NCI-H2107 treated with DMSO at 0.1 percent for 48 hours (cell line): ENCODE measurements around the gene SH3PXD2B.
"Not testable (repeated sequence)": the region's sequence is repeated elsewhere in the genome, so short reads cannot be mapped to it uniquely, and the experiment has no call there.

Experiments used
- DNase-seq: peaks from one replicate; lab custom pipeline; 2025; ENCODE audit not compliant: unreplicated experiment; lab: John Stamatoyannopoulos, UW

The SH3PXD2B gene

GRCh38 chr5:172403817-172404216 lies 50.5 kb downstream of the SH3PXD2B start:
- DNase-seq: no peak

GRCh38 chr5:172403189-172403796 lies 51.0 kb downstream of the SH3PXD2B start:
- no peak for DNase-seq

DNA sequence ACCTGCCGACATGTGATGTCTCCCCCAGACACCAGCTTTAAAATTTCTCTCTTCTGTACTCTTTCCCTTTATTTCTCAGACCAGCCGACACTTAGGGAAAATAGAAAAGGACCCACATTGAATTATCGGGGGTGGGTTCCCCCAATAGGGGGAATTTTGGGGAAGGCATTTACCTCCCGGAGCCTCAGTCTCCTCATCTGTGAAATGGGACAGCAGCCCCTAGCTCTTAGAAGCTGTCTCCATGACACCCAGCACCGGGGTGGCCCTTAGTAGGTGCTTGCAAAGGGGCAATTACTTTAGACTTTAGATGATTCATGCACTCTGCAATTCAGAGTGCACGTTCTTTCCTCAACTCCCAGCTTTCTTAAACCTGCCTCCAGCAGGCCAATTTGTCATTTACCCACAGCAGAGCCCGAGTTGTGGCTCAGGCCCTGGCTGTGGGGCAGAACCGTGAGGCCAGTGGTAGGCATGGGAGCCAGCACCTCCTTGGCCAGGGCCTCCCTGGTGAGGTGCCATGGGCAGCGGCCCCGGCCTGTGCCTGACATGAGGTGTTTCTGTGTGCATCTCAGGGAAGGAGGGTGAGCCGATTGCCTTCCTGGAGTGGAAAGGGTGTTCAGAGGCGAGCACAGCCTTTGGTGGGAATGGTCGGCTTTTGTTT lies 51.7 kb downstream of the SH3PXD2B start:
- DNase-seq: no peak

DNA sequence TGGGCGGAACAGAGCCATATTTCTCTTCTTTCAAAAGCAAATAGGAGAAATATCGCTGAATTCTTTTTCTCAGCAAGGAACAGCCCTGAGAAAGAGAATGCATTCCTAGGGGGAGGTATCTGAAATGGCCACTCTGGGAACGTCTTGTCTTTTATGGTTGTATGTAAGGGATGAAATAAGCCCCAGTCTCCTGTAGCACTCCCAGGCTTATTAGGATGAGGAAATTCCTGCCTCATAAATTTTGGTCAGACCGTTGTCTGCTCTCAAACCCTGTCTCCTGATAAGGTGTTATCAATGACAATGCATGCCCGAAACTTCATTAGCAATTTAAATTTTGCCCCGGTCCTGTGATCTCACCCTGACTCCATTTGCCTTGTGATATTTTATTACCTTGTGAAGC lies 52.3 kb downstream of the SH3PXD2B start:
- DNase-seq: not testable (repeated sequence)

- DNase-seq: no peak
Observed at GRCh38 chr5:172399826-172400225, 54.5 kb downstream of the SH3PXD2B start.

DNA sequence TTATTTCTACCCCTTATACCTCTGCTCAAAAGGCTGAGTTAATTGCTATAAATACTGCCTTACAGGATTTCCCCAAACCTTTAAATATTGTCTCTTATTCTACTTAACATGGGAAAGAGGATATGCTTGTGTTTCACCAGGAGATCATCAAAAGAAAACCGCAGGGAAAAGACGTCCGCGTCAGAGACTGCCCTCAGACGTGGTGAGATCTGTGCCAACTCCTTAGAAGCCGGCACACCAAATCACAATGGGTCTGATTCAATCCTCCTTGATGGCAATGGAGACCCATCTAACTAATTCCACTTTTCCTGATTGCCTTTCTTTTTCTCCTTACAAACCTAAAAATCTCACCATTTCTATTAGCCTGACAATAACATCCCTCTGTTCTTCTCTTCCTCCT lies 55.0 kb downstream of the SH3PXD2B start:
- no peak for DNase-seq

- DNase-seq: not testable (repeated sequence)
Observed at GRCh38 chr5:172398645-172399044, 55.7 kb downstream of the SH3PXD2B start.

DNA sequence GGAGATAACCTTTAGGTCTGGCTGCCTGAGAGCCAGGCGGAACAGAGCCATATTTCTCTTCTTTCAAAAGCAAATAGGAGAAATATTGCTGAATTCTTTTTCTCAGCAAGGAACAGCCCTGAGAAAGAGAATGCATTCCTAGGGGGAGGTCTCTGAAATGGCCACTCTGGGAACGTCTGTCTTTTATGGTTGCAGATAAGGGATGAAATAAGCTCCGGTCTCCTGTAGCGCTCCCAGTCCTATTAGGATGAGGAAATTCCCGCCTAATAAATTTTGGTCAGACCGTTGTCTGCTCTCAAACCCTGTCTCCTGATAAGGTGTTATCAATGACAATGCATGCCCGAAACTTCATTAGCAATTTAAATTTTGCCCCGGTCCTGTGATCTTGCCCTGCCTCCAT lies 57.3 kb downstream of the SH3PXD2B start:
- DNase-seq: not testable (repeated sequence)

DNA sequence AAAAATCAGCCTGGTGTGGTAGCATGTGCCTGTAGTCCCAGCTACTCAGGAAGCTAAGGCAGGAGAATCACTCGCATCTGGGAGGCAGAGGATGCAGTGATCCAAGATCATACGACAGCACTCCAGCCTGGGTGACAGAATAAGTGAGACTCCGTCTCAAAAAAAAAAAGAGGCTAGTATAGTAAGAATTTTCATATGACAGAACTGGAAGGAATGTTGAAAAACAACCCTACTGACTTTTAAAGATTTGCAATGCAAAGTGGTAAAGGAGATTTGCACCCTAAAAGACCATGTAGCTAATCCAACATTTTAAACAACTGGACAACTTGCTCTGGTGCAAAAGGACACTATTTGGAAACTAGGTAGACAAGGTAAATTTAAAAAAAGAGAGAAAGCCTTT lies 58.1 kb downstream of the SH3PXD2B start:
- no peak for DNase-seq

- no peak for DNase-seq
Observed at GRCh38 chr5:172395483-172395882, 58.8 kb downstream of the SH3PXD2B start.

GRCh38 chr5:172389578-172390112 lies 64.7 kb downstream of the SH3PXD2B start:
- DNase-seq: no peak

DNA sequence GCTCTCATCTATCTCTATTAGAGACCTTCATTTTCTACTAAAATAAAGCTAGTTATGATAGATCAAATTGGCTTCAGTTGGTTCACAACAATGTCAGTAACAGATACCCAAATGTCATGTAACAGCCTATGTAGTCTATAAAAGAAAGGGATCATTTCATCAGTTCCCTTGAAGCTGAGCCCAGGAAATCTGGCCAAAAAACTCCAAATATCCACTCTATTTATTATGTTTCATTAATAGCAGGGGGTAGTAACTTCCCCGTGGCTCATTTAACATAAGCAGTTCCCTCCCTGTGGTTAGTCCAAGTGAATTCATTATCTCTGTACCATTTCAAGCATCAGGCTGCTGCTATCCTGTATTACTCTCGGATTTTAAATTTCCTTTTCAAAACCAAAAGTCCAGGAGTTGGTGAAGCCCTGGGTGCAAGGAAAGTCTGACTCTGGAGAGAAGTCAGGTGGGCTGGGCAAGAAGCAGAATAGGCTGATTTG lies 66.0 kb downstream of the SH3PXD2B start:
- no peak for DNase-seq

- no peak for DNase-seq
Observed at GRCh38 chr5:172385707-172386106, 68.6 kb downstream of the SH3PXD2B start.

- no peak for DNase-seq
Observed at GRCh38 chr5:172385010-172385563, 69.2 kb downstream of the SH3PXD2B start.

DNA sequence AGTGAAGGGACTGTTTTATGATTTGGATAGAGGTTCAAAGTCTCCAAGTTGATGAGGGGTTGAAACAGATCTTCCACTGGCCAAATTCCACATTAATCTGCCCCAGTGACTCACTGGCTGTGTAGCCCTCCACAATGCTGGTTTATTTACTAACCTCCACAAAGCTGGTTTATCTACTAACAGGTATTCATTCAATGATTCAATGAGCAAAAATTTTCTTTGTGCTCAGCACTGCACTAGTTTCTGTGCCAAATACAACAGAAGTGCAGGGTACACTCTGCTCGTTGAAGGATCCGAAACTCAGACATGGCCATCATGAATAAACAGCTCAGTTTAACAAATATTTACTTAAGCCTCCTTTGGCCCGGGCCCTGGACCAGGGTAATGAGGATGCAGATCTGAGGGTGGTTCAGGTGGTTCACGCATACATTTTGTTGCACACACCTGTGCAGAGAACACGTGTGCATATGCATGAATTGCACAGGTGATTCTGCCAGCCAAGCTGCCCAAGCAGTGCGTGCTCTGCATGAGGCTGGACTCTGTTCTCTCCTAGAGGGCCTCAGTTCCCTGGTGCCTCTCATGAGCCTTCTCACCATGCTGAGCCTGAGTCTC lies 71.0 kb downstream of the SH3PXD2B start:
- no peak for DNase-seq

GRCh38 chr5:172380987-172381643 lies 73.2 kb downstream of the SH3PXD2B start:
- DNase-seq: no peak

DNA sequence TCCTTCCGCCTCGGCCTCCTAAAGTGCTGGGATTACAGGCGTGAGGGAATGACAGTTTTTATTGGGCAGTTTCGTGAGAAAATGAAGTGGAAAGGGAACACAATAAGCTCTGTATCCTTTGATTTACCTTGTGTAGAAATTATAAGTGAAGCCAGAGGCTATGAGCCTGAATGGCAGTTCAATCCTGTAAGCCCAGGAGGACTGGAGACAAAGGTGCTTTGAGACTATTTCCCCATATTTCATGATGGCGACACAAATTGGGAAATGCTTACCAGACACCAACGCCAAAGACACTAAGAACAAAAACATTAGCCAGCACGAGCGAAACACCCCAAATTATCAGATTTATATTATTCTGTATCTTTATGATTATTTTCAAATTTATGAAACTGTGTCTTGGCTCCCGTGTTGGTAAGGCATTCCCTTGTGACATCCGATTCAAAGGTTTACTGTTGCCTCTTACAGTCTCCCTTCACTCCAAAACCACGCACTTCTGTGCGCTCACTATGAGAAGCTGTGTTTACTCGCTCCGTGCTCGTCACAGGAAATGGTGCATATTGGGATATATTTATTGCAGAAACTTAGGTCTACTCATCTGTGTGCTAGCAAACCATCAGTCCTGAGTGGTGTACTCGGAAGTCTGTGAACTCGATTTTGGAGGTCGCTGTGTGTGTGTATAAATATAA lies 73.9 kb downstream of the SH3PXD2B start:
- no peak for DNase-seq

DNA sequence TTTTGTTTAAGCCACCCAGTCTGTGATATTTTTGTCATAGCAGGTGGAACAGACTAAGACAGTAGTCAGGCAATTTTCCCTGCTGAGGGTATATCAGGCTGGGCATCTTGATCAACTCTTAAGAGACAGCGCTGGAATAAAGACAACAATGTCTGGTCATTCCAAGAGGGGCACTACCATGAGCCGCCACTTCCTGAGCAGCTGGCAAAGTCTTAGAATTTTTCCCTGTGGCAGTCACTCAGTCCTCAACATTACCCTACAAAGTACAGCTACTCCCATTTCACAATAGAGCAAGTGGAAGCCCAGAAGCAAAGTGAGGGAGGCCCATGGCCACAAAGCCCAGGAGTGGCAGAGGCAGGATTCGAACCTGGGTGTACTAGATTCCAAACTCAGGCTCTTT lies 74.8 kb downstream of the SH3PXD2B start:
- no peak for DNase-seq

- no peak for DNase-seq
Observed at GRCh38 chr5:172377856-172378255, 76.5 kb downstream of the SH3PXD2B start.

DNA sequence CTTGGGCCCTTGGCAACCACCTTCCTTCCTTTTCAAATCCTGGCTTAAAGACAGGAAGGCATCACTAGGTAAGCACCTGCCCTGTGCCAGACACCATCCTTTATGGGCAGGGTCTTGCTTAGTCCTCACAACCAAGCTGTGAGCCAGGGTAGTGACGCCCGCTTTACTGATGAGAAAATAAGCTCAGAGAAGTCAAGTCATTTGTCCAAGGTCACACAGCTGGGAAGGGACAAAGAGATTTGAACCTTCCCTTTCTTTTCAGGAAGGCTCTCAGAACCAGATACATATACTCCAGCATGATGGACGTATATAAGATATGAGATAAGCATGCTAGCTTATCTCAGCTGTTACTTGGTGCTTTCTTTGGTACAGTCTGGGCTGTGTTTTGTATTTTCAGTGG lies 76.9 kb downstream of the SH3PXD2B start:
- no peak for DNase-seq

- DNase-seq: no peak
Observed at GRCh38 chr5:172374783-172375182, 79.5 kb downstream of the SH3PXD2B start.
